Mesothelial cell of epicardium (in vitro differentiated cells): Measurements from ENCODE around the gene PTPN20. TPM values are rescaled to one million over a fixed set of nuclear protein-coding genes. Genes with fewer than 3 reads are reported as not detected.

Experiments used
- DNase-seq, 2 experiments: peaks; one replicate each; pipeline ENCODE4 v3.0.0; 2021; ENCODE audit warnings: low spot score in 2 of 2; ENCODE audit not compliant: unreplicated experiment in 2 of 2
- H3K27ac Mint-ChIP-seq: 2 replicates; pipeline ENCODE4 v1.8.0; 2021; ENCODE audit warnings: mixed read lengths
- H3K27me3 Mint-ChIP-seq: 2 replicates; pipeline ENCODE4 v1.8.0; 2021; ENCODE audit warnings: low read depth, mixed read lengths
- H3K36me3 Mint-ChIP-seq: 2 replicates; pipeline ENCODE4 v1.8.0; 2021; ENCODE audit warnings: mixed read lengths
- H3K4me1 Mint-ChIP-seq: 2 replicates; pipeline ENCODE4 v1.8.0; 2021; ENCODE audit warnings: mixed read lengths
- H3K4me3 Mint-ChIP-seq: 2 replicates; pipeline ENCODE4 v1.8.0; 2021; ENCODE audit warnings: mild to moderate bottlenecking, moderate library complexity, mixed read lengths
- H3K9me3 Mint-ChIP-seq: 2 replicates; pipeline ENCODE4 v1.8.0; 2021; ENCODE audit warnings: mixed read lengths
- CTCF ChIP-seq: fragments of 200-600 bp; sonication (generic); IDR thresholded peaks from one replicate; pipeline ENCODE4 v1.5.0; 2021; ENCODE audit warnings: antibody characterized with exemption; ENCODE audit not compliant: unreplicated experiment
- total RNA-seq: library from RNA; stranded (reverse); gene quantifications from 3 replicates; pipeline ENCODE4 v1.2.1, GENCODE V29; 2021

PTPN20 gene
- total RNA-seq, 1 donor from 2014 or later, result not detected

- Mint-ChIP-seq H3K9me3 (no peaks in the 10 kb centered on the region), H3K27ac (no peak overlapping the region), H3K4me1 (peaks cover 23% of the 10 kb centered on the region), H3K36me3 (no peaks in the 10 kb centered on the region), H3K4me3 (no peak overlapping the region), H3K27me3 (peaks cover 14% of the 10 kb centered on the region)
- TF ChIP-seq CTCF, result no peak
- DNase-seq, result no peak
Observed at GRCh38 chr10:47040681-47041080, 129.5 kb downstream of the PTPN20 start.

DNA sequence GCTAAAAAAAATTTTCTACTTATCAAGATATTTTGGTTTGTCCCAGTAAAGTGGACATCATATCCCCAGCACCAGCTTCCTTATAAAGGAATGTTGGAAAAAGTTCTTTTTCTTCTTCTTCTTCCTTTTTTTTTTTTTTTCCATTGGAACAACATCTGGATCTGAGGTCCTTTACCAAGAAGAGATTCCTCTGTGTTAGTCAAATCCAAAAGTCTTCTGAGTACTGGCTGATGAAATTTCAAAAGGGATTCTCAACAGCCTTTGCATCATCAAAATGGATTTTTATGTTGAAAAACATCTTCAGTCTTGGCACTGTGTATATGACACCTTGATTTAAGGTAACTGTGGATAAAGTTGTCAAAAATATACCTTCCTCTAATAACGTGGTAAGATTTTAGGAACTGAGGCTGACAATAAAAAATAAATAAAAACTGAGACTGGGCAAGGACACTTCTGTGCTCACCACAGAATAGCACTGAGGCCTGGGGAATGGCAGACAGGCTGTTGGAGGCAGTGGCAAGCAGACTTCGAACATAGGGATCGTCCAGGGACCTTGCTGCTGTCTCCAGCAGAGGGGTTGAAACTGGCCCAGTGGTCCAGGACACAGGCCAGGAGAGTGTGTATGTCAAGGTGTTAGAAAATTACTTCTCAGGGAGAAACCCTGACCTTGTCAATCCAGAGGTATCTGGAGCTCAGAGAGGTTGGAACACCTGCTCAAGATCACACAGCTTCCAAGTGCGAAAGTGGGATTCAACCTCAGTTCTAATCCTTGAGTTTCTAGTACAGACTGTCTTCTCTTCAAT, 130.4 kb downstream of the PTPN20 start:
- H3K4me1 Mint-ChIP-seq, result peaks cover 23% of the 10 kb centered on the region
- H3K36me3 Mint-ChIP-seq, result no peaks in the 10 kb centered on the region
- H3K9me3 Mint-ChIP-seq, result no peaks in the 10 kb centered on the region
- H3K4me3 Mint-ChIP-seq, result no peak overlapping the region
- DNase-seq, result no peak
- TF ChIP-seq CTCF, result no peak
- no peak overlapping the region for H3K27ac Mint-ChIP-seq
- H3K27me3 Mint-ChIP-seq, result peaks cover 8% of the 10 kb centered on the region

DNA sequence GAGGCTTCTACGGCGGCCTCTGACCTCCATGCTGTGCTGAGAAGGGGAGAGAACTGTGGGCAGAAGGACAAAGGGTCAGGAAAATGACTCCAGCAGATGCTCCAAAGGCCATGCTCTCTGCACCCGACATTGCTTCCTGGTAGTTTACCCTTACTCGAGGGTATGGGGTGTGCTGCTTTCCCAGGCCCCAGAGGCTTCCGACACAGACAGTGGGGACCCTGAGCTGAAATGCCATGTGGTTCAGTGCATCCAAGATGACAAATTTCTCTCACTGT, 130.9 kb downstream of the PTPN20 start:
- TF ChIP-seq CTCF, result no peak
- Mint-ChIP-seq H3K4me1 (peaks cover 20% of the 10 kb centered on the region), H3K27me3 (peaks cover 7% of the 10 kb centered on the region), H3K9me3 (no peaks in the 10 kb centered on the region), H3K4me3 (no peak overlapping the region), H3K36me3 (no peaks in the 10 kb centered on the region), H3K27ac (no peak overlapping the region)
- DNase-seq, result no peak

- Mint-ChIP-seq H3K4me1 (peaks cover 13% of the 10 kb centered on the region), H3K4me3 (no peak overlapping the region), H3K27ac (no peak overlapping the region), H3K27me3 (peaks cover 7% of the 10 kb centered on the region), H3K36me3 (no peaks in the 10 kb centered on the region), H3K9me3 (no peaks in the 10 kb centered on the region)
- no peak for DNase-seq
- no peak for TF ChIP-seq CTCF
Observed at GRCh38 chr10:47042780-47043750, 131.8 kb downstream of the PTPN20 start.

GRCh38 chr10:47043928-47044538, 132.8 kb downstream of the PTPN20 start:
- Mint-ChIP-seq H3K4me3 (no peak overlapping the region), H3K36me3 (no peaks in the 10 kb centered on the region), H3K4me1 (peaks cover 5% of the 10 kb centered on the region), H3K27me3 (peaks cover 7% of the 10 kb centered on the region), H3K27ac (no peak overlapping the region), H3K9me3 (no peaks in the 10 kb centered on the region)
- DNase-seq, result no peak
- TF ChIP-seq CTCF, result no peak
